ENCODE data around the gene TBX18. TPM values are rescaled to one million over a fixed set of nuclear protein-coding genes. Genes with fewer than 3 reads are reported as not detected.

TBX18 gene
- total and polyA plus RNA-seq, 4 donors: 0.10 to 0.59 (median 0.19) TPM; not detected in 1

DNA sequence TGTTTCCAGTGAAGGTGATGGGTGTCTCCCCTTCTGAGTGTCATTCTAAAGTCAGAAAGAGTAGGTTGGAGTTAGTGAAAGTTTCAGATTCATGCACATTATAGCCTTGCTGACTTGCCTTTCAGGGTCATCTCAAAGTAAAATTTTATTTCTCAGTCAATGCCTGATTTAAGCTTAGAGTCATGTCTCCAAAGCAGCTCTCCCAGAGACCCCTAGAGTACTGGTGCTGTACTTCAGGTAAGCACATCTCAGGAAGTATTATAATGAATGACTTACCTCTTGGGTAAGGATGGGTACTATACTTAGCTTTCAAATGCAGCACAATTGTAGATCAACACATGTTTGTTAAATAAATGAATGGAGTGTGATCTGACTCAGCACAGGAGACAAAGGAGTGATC lies 116.0 kb downstream of the TBX18 start:
- no peaks in the 10 kb centered on the region for H3K27me3 ChIP-seq (ENCODE audit: control insufficient read depth in 4 of 4, insufficient read depth in 4 of 4, low read length in 3 of 4)
- H3K9ac ChIP-seq (ENCODE audit: low read depth in 1 of 2, low read length in 2 of 2): no peak overlapping the region
- no peak overlapping the region for H3K4me3 ChIP-seq (ENCODE audit: low read depth in 1 of 3, low read length in 3 of 3)
- no peak for TF ChIP-seq GABPA (IDR thresholded peaks at IDR 0.05 in 1 of 2, conservative IDR thresholded peaks at IDR 0.05 in 1 of 2)
- no peak for TF ChIP-seq EGR1 (IDR thresholded peaks at IDR 0.05; ENCODE audit: low read depth in 2 of 2)
- TF ChIP-seq JUND (IDR thresholded peaks at IDR 0.05): no peak
- TF ChIP-seq NR2F2 (IDR thresholded peaks at IDR 0.05): no peak
- TF ChIP-seq CTCF (IDR thresholded peaks at IDR 0.05; ENCODE audit: low read depth, low read length, missing input control): no peak
- no peak for TF ChIP-seq SP1 (IDR thresholded peaks at IDR 0.05)
- no peak for TF ChIP-seq HNF4G (IDR thresholded peaks at IDR 0.05)
- TF ChIP-seq MAX (IDR thresholded peaks at IDR 0.05): no peak
- no peak for TF ChIP-seq REST (IDR thresholded peaks at IDR 0.05)
- TF ChIP-seq TAF1 (conservative IDR thresholded peaks at IDR 0.05): no peak
- peaks cover 0 to under 1% (median 0%) of the 10 kb centered on the region in 4 donors for H3K9me3 ChIP-seq (ENCODE audit: control insufficient read depth in 4 of 4, low read length in 3 of 4)
- H3K36me3 ChIP-seq (ENCODE audit: control insufficient read depth in 4 of 4, insufficient read depth in 3 of 4, low read depth in 1 of 4, low read length in 3 of 4): no peaks in the 10 kb centered on the region
- H3K4me1 ChIP-seq (ENCODE audit: control insufficient read depth in 4 of 4, insufficient read depth in 4 of 4, low read length in 3 of 4): no peaks in the 10 kb centered on the region
- no peak overlapping the region for H3K27ac ChIP-seq (ENCODE audit: low read depth in 1 of 2, low read length in 2 of 2)
- DNase-seq (ENCODE audit: low spot score): no peak

DNA sequence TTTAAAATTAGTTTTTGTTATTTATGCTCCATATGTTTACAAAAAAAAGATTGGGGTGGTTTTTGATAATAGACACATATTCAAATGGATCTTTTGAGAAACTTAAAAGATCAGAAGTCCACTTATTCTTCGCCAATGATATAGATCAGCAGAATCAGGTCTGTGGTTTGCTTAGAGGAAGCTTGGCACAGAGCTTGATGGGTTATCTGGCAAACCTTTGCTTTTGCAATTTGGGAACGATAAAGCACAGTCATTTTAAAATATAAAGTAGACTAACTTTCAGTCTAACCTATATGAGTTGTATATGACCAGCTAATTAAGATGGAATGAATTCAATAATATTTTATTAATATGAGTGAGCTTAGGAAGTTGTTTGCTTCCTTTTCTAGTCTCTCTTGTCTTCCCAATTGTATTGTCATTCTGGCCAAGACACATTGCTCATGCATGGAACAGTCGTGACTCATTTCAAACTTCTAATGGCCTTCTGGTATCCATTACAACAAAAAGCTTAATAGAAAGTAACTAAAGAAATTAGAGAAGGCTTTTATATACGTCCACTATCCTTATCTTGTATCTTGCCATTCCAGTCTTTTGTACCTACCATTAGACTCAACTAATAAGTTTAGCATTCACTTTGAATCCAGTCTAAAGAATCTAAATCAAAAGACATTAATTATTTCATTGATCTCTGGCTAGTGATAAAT lies 118.7 kb downstream of the TBX18 start:
- H3K4me3 ChIP-seq (ENCODE audit: low read depth in 1 of 3, low read length in 3 of 3): no peak overlapping the region
- no peaks in the 10 kb centered on the region for H3K4me1 ChIP-seq (ENCODE audit: control insufficient read depth in 4 of 4, insufficient read depth in 4 of 4, low read length in 3 of 4)
- TF ChIP-seq SP1 (IDR thresholded peaks at IDR 0.05) (no peak), REST (IDR thresholded peaks at IDR 0.05) (no peak), RXRA (IDR thresholded peaks at IDR 0.05) (no peak), MAX (IDR thresholded peaks at IDR 0.05) (no peak), JUND (IDR thresholded peaks at IDR 0.05) (no peak), FOXA2 (IDR thresholded peaks at IDR 0.05) (no peak), FOXA1 (IDR thresholded peaks at IDR 0.05) (no peak), EGR1 (IDR thresholded peaks at IDR 0.05; ENCODE audit: low read depth in 2 of 2) (no peak), RAD21 (IDR thresholded peaks at IDR 0.05) (no peak), HNF4G (IDR thresholded peaks at IDR 0.05) (no peak), CTCF (IDR thresholded peaks at IDR 0.05; ENCODE audit: low read depth, low read length, missing input control) (no peak)
- TF ChIP-seq, protein P1, sequence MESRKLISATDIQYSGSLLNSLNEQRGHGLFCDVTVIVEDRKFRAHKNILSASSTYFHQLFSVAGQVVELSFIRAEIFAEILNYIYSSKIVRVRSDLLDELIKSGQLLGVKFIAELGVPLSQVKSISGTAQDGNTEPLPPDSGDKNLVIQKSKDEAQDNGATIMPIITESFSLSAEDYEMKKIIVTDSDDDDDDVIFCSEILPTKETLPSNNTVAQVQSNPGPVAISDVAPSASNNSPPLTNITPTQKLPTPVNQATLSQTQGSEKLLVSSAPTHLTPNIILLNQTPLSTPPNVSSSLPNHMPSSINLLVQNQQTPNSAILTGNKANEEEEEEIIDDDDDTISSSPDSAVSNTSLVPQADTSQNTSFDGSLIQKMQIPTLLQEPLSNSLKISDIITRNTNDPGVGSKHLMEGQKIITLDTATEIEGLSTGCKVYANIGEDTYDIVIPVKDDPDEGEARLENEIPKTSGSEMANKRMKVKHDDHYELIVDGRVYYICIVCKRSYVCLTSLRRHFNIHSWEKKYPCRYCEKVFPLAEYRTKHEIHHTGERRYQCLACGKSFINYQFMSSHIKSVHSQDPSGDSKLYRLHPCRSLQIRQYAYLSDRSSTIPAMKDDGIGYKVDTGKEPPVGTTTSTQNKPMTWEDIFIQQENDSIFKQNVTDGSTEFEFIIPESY (IDR thresholded peaks at IDR 0.05): no peak
- TF ChIP-seq, protein P2, sequence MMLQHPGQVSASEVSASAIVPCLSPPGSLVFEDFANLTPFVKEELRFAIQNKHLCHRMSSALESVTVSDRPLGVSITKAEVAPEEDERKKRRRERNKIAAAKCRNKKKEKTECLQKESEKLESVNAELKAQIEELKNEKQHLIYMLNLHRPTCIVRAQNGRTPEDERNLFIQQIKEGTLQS (IDR thresholded peaks at IDR 0.05): no peak
- no peak for DNase-seq (ENCODE audit: low spot score)
- no peak overlapping the region for H3K27ac ChIP-seq (ENCODE audit: low read depth in 1 of 2, low read length in 2 of 2)
- no peaks in the 10 kb centered on the region for H3K27me3 ChIP-seq (ENCODE audit: control insufficient read depth in 4 of 4, insufficient read depth in 4 of 4, low read length in 3 of 4)
- no peaks in the 10 kb centered on the region for H3K9me3 ChIP-seq (ENCODE audit: control insufficient read depth in 4 of 4, low read length in 3 of 4)
- 62% methylated on average over 4 of the region's 4 CpGs for WGBS
- H3K9ac ChIP-seq (ENCODE audit: low read depth in 1 of 2, low read length in 2 of 2): no peak overlapping the region
- H3K36me3 ChIP-seq (ENCODE audit: control insufficient read depth in 4 of 4, insufficient read depth in 3 of 4, low read depth in 1 of 4, low read length in 3 of 4): no peaks in the 10 kb centered on the region
